ENCODE data around the gene HS2ST1.

DNA sequence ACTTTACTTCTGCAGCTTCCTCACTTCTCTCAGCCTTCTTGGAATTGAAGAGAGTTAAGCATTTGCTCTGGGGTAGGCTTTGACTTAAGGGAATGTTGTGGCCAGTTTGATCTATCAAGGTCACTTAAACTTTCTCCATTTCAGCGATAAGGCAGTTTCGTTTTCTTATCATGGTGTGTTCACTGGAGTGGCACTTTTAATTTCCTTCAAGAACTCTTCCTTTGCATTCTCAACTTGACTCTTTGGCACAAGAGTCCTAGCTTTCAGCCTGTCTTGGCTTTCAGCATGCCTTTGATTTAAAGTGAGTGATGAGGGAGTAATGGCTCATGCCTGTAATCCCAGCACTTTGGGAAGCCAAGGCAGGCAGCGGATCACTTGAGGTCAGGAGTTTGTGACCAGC is 38.7 kb downstream of the HS2ST1 start:
- TF ChIP-seq, protein P1, sequence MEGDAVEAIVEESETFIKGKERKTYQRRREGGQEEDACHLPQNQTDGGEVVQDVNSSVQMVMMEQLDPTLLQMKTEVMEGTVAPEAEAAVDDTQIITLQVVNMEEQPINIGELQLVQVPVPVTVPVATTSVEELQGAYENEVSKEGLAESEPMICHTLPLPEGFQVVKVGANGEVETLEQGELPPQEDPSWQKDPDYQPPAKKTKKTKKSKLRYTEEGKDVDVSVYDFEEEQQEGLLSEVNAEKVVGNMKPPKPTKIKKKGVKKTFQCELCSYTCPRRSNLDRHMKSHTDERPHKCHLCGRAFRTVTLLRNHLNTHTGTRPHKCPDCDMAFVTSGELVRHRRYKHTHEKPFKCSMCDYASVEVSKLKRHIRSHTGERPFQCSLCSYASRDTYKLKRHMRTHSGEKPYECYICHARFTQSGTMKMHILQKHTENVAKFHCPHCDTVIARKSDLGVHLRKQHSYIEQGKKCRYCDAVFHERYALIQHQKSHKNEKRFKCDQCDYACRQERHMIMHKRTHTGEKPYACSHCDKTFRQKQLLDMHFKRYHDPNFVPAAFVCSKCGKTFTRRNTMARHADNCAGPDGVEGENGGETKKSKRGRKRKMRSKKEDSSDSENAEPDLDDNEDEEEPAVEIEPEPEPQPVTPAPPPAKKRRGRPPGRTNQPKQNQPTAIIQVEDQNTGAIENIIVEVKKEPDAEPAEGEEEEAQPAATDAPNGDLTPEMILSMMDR (IDR thresholded peaks at IDR 0.05), result no peak
- no peak for TF ChIP-seq POLR2A (IDR thresholded peaks at IDR 0.05)
- TF ChIP-seq POLR2AphosphoS5 (IDR thresholded peaks at IDR 0.05; ENCODE audit: insufficient read depth in 1 of 2, low read depth in 1 of 2), result no peak

All from vagina (tissue), 2 donors.